ENCODE measurements around the gene INTS14. TPM values are rescaled to one million over a fixed set of nuclear protein-coding genes. Genes with fewer than 3 reads are reported as not detected.

INTS14 gene
- total RNA-seq, 1 experiment from 2014 or later: 44.7 TPM

- no peak overlapping the region for H2BK12ac ChIP-seq (ENCODE audit: insufficient read length, low read depth, low read length)
- H3K27me3 ChIP-seq (ENCODE audit: insufficient read depth, low read length): no peaks in the 10 kb centered on the region
- WGBS (ENCODE audit: extremely low coverage, insufficient read length, low lambda C conversion rate): 100% methylated on average over 1 of the region's 5 CpGs
- H3K79me2 ChIP-seq (ENCODE audit: insufficient read depth, low read length): peaks cover 49% of the 10 kb centered on the region
- no peaks in the 10 kb centered on the region for H4K20me1 ChIP-seq (ENCODE audit: control insufficient read depth, insufficient read depth, insufficient read length)
- H3K23ac ChIP-seq (ENCODE audit: insufficient read length, low read depth, low read length): no peak overlapping the region
- H3K18ac ChIP-seq (ENCODE audit: insufficient read length, low read depth, low read length): no peak overlapping the region
- no peak overlapping the region for H4K8ac ChIP-seq (replicated peaks; ENCODE audit: insufficient read length, low read depth, low read length)
- peak overlapping the region; percentile 34 for H3K4me2 ChIP-seq (ENCODE audit: insufficient read depth, insufficient read length, low read length)
- no peak overlapping the region for H2BK20ac ChIP-seq (ENCODE audit: low read depth, low read length, poor library complexity, severe bottlenecking)
- H3K27ac ChIP-seq (ENCODE audit: insufficient read length, low read depth, low read length): no peak overlapping the region
- no peak overlapping the region for H3K9ac ChIP-seq (ENCODE audit: extremely low read depth, insufficient read length, low read length)
- H3K56ac ChIP-seq (ENCODE audit: insufficient read length, low read depth, low read length): no peak overlapping the region
- peaks cover 3% of the 10 kb centered on the region for H3K23me2 ChIP-seq (ENCODE audit: insufficient read length, low read depth, low read length, poor library complexity, severe bottlenecking)
- H3K9me3 ChIP-seq (ENCODE audit: control insufficient read depth, low read depth, low read length): no peaks in the 10 kb centered on the region
- TF ChIP-seq CTCF (conservative IDR thresholded peaks at IDR 0.05): no peak
- peaks cover 6% of the 10 kb centered on the region for H3K79me1 ChIP-seq (ENCODE audit: insufficient read depth, low read depth, low read length, poor library complexity, severe bottlenecking)
- Mint-ChIP-seq H3K9me3 (no peaks in the 10 kb centered on the region), H3K27me3 (ENCODE audit: low read depth) (no peaks in the 10 kb centered on the region), H3K27ac (peak overlapping the region in 2 of 3 experiments; percentile 67 to 81; a peak in 6 of 7 replicates), H3K36me3 (ENCODE audit: insufficient read depth in 1 of 3, low read depth in 3 of 3) (peaks cover 6 to 27% (median 12%) of the 10 kb centered on the region in 3 experiments; a peak in 5 of 7 replicates), H3K4me3 (peak overlapping the region; percentile 1 to 58; a peak in 3 of 5 replicates), H3K4me1 (peaks cover 34 to 43% of the 10 kb centered on the region in 2 experiments)
- H4K5ac ChIP-seq (ENCODE audit: insufficient read length, low read depth, low read length): no peak overlapping the region
- no peak overlapping the region for H2AK5ac ChIP-seq (ENCODE audit: insufficient read length, low read length)
- no peak for DNase-seq
- H2BK120ac ChIP-seq (ENCODE audit: low read depth, low read length, poor library complexity, severe bottlenecking): no peak overlapping the region
- no peak overlapping the region for H3K4ac ChIP-seq (ENCODE audit: low read depth, low read length)
- no peak overlapping the region for H2BK5ac ChIP-seq (ENCODE audit: insufficient read length, low read length)
- H3K14ac ChIP-seq (ENCODE audit: insufficient read depth, low read length): no peak overlapping the region
- H2BK15ac ChIP-seq (ENCODE audit: low read depth, low read length): no peak overlapping the region
- H3K4me1 ChIP-seq (ENCODE audit: insufficient read depth, low read length): no peaks in the 10 kb centered on the region; the same call in 1 of the 2 replicates
- no peak overlapping the region for H4K91ac ChIP-seq (ENCODE audit: insufficient read length, low read depth, low read length)
- H3T11ph ChIP-seq (ENCODE audit: low read length): no peak overlapping the region
- no peak overlapping the region for H2AFZ ChIP-seq (ENCODE audit: low read length)
Measured at GRCh38 chr15:65533057-65533756, 77.7 kb downstream of the INTS14 start.
